ENCODE results near the gene KRTAP10-8.
"Not testable (repeated sequence)": the region's sequence is repeated elsewhere in the genome, so short reads cannot be mapped to it uniquely, and the experiment has no call there.

KRTAP10-8 gene

DNA sequence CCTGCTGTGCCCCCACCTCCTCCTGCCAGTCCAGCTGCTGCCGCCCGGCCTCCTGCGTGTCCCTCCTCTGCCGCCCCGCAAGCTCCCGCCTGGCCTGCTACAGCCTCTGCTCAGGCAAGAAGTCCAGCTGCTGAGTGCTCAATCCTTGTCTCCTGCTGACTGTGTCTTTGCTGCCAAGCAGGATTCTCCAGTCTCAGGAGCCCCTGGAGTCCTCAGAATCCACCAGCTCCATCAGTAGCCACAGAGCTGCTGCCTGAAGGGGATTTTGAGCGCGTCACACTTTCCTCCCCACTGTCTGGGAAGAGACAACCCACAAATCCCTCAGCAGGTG is 35.3 kb downstream of the KRTAP10-8 start:
- DNase-seq = no peak

DNA sequence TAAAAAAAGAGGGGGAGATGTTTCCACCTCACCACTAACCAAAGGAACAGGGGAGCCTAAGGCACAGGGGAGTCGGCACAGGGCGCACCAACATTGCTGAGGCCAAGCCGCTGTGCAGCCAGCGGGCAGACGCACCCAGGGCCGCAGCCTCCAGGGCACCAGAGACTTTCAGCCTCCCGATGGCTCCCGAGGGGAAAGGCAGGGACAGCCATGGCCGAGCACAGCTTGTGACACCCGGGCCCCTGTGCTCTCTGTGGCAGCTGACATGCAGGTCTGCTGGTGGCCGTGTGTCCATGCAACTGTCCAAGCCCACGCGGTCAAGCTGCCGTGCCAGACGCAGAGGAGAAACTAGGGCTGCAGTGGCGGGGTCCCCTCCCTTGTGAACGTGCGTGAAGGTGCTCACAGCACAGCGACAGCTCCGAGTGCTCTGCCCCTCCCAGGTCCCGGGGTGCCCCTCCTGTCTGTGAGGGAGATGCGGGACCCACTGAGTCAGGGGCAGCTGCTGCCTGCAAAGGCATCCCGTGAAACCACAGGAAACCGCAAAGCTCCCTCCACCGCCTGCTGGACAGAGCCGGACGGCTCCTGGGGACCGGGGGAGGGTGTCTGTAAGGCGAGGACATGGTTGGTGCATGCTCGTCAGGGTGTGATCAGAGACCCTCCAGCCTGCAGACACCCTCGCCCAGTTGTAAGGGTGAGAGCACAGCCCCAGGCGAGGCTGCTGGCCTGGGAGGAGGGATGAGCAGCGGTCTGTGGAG is 36.9 kb downstream of the KRTAP10-8 start:
- DNase-seq = no peak

DNA sequence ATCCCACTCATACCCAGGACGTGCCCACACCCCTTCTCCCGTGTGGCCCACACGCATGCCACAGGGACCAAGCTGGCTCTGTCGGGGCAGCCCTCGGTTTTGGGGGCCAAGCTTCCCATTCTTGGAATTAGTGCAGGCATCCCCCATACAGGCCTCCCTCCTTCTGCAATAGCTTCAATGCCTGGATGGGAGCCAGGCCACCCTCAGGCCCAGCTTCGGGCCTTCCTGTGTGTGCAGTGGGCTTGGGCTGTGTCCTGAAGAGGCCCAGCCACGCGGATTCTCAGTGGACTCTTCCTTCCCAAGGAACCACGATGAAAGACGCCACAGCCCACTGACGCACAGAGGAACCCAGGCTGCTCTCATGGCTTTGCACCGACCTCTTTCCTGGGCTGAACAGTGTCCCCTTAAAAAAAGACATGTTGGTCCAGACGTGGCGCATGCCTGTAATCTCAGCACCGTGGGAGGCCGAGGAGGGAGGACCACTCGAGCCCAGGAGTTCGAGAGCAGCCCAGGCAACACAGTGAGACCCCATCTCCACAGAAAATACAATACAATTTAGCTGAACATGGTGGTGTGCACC is 37.7 kb downstream of the KRTAP10-8 start:
- DNase-seq = no peak

DNA sequence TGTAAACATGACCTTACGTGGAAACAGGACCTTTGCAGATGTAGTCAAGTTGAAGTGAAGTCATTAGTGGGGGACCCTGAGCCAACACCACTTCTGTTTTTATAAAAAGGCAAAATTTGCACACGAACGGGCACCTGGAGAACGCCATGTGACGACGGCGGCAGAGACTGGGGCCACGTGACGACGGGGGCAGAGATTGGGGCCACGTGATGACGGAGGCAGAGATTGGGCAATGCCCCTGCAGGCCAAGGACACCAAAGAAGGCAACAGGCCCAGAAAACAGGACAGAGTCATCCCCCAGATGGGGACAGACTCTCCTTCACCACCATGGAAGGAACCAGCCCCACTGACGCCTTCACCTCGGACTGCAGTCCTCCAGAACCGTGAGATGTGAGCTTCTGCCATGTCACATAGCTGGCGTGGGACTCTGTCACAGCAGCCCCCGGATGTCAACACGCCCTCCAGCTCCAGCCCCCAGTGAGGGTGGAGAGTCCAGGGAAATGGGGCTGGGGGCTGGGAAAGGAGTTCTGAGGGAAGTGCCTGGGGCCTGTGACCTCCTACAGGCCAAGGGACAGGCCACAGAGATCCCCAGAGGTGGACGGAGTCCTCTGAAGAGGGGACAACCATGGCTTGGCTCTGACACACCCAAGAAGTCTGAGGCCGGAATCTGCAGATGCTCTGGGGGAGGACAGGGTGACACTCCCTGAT is 38.5 kb downstream of the KRTAP10-8 start:
- DNase-seq = no peak

DNA sequence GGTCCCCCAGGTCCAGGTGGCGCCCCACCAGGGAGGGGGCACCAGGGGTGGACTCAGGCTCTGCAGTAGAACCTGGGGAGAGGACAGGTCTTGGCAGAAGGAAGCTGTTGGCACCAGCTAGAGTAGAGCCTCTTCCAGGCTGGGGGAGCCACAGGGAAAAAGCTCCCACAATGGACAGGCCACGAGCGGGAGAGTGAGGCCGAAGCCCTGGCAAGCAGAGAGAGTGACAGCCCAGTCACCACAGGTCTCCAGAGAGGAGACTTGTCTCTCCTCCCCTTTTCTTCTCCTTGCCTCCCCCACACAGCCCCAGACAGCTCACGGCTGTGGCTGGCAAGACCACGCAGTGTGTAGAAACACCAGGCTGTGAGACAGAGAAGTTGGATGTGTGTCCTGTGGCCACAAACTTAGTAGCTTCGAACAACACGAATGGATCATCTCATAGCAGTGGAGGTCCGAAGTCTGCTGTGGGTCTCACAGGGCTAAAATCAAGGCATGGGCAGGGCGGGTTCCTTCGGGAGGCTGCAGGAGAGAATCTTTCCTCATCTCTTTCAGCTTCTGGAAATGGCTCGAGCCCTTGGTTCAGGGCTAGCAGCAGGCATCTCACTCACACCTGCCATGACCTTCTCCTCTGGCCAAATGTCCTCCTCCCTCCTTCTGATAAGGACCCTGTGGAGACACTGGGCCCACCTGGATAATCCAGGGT is 39.2 kb downstream of the KRTAP10-8 start:
- no peak for DNase-seq

DNA sequence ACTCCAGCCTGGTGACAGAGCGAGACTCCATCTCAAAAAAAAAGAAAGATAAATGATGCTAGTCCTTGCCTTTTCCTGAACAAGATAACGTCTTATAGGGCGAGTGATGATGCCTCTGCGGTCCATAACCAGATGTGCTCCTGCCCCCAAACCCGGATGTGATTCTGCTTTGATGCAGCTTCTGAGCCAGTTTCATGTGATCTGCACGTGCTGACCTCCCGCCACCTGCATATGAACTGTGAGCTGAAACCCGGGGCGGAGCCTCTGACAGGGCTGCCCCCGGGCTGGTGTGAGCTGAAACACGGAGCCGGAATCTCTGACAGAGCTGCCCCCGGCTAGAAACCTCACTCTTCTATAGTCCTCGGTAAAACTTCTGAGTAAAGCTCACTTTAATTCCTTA is 41.2 kb downstream of the KRTAP10-8 start:
- no peak for DNase-seq

DNA sequence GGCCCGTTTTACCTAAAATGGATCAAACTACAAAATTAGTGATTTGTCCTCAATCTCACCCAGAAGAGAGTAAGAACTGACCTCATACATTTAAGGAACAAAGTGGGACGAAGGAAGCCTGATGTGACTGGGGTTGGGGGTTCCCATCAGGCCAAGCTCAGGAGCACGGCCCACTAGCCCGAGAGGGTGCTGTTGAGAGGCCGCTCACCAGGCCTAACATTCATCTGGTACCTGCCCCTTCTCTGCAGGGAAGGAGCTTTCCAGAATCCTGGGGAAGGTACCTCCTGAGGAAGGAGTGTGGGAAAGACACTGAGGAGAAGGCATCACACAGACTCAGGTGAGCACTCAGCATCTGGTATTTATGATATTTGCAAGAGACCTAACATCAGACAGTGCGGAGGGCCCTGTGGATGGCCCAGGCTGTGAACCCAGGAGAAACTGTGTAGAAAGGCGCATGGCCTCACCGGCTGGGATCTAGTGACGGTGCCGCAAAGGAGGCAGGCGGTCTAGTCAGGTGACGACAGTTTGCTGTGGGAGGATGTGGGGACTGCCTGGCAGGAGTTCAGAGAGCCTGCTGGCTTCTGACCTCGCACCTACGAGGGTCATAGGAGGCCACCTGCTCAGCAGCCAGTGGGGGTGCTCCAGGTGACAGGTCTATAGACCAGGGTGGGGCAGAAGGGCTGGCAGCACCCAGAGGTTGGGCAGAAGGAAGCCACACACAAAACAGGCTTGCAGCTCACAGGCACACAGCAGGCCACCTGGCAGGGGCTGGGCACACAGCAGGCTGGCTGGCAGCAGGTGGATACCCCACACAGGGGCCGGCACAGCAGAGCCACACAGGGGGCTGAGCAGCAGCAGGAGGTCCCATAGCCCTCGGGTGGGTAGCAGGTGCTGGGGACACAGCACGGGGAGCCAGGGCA is 42.0 kb downstream of the KRTAP10-8 start:
- peak; percentile 56 for DNase-seq

DNA sequence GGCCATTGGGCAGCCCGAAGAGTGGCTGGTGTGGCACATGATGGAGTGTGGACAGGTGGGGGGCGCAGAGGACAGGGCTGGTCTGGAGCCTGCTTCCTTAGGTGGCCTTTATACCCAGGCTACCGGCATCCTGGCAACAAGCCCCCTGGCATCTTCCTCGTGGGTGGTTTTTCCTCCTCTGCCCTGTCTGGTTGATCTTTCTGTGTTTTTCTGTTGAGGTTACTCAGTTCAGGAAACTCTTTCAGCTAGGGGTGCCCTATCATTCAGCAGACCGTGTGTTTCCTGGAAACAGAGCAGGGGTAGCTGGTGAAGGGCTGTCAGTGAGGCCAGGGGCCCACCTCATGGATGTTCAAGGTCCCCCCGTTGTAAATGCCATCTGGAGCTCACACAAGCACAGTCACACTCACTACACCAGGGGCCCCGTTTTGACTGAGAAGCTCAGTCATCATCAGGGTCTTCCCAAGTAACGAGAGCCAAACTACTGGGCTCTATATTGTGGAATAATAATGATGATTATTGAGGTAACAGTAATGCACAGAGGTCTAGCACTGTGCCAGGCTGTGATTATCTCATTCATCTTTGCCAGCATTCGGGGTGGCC is 42.8 kb downstream of the KRTAP10-8 start, which contains the start of gene KRTAP12-4:
Gene KRTAP12-4 (minus strand): TSS at position 84 of the 600 bp plus-strand sequence. CDS start 45 bp downstream, at position 39.
- no peak for DNase-seq

DNA sequence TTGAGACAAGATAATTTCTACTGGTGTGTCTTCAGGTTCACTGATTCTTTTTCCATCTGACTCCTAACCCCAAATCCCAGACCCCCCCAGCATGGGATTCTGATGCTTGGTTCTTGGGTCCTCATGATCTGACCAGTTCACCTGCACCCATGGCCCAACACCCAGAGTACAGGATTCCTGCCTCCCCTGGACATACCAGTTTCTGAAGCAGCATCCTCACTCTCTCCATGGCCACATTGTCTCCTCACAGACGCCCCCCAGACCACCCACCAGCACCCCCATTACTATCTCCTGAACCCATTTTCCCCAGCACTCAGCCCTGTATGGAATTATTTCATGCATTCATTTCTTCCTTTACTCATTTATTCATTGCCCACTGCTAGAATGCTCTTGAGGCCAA is 45.0 kb downstream of the KRTAP10-8 start:
- no peak for DNase-seq

DNA sequence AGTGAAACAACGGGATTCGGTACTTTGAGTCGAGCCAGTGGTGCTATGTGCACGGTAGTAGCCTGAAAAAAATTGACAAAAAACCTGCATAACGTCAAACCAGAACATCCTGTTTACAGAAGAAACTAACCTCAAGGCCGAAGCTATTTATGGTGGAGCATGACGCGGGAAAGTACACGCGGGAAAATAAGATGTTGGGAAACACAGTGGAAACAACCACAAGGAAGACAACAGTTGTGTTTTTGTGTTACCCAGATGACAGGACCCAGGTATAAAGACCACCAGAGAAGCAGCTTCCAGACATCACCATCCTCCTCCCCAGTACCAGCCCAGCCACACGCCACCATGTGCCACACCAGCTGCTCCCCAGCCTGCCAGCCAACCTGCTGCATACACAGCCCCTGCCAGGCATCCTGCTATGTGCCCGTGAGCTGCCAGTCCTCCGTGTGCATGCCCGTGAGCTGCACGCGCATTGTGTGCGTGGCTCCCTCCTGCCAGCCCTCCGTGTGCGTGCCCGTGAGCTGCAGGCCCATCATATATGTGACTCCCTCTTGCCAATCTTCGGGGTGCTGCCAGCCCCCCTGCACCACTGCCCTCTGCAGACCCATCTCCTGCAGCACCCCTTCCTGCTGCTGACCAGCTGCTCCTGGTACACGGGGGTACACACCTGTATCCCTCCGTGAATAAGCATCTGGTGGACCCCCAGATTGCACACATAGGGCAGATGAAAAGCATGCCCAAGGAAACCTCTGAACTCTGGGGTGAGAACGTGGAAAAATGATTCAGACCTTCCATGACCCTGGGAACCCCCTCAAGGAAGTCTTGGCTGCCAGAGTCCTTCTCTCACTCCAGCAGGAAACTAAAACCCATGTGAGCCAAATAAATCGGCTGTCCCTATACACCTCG is 46.0 kb downstream of the KRTAP10-8 start, which contains the start of gene KRTAP12-3:
Gene KRTAP12-3 (plus strand): TSS at position 298 of the 906 bp plus-strand sequence. CDS start 48 bp downstream, at position 346.
- peak; percentile 73 for DNase-seq

DNA sequence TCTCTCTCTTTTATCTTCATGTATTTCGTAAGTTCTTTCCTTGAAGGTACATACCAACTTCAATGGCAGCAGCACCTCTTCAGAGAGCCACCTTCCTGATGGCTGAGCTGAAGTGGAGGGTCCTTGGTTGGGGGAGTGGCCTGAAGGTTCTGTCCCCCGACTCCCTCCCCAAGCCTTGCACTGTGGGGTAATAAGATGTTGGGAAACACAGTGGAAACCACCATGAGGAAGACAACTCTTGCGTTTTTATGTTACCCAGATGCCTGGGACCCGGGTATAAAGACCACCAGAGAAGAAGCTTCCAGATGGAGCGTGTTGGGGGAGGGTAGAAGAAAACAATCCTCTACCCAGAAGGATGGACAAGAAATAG is 46.6 kb downstream of the KRTAP10-8 start:
- DNase-seq = no peak

DNA sequence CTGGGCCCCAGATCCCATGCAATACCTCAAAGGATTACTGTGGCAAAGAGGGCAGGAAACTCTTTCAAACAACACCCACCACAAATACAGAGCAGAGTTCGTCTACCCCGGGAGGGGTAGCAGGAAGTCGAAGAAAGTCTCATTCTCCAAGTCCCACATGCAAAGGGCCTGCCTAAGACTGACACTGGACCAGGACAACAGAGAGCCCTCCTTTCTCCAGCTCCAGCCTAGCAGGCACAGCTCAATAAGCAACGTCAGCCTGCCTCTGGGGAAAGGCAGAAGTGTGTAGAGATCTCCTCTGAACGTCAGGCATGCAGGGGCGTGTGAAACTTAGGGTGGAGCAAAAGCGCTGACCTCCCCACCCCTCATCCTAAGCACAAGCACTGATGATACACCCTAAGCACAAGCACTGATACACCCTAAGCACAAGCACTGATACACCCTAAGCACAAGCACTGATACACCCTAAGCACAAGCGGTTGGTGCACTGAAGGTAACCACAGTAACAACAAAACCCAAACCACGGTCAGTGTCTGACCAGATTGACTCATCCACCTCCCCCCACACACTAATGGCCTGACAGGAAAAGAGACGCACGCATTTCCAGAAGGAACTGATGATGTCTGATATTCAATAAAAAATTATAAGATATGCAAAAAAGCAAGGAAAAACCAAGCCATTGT is 47.2 kb downstream of the KRTAP10-8 start:
- peak; percentile 27 for DNase-seq

DNA sequence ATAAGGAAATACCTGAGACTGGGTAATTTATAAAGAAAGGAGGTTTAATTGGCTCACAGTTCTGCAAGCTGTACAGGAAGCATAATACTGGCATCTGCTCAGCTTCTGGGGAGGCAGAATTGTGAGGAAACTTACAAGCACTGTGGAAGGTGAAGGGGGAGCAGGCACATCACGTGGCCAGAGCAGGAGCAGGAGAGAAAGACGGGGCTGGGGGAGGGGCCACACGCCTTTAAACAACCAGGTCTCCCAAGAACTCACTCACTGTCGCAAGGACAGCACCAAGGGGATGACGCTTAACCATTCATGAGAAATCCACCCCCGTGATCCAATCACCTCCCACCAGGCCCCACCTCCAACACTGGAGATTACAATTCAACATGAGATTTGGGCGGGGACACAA is 49.7 kb downstream of the KRTAP10-8 start:
- not testable (repeated sequence) for DNase-seq

All from CD4-positive, alpha-beta T cell treated with Interleukin-4 for 4 hours (primary cell).